PC-9 (cell line): ENCODE measurements around the gene ALKBH4.

Experiments used
- CTCF ChIP-seq: fragments of 200-600 bp; sonication (generic); conservative IDR thresholded peaks from 2 replicates; pipeline ENCODE4 v1.6.1; 2017; ENCODE audit warnings: mixed run types, antibody characterized with exemption, mild to moderate bottlenecking, moderate library complexity
- EZH2 ChIP-seq: fragments of 200-600 bp; sonication (generic); IDR thresholded peaks from 2 replicates; pipeline ENCODE4 v1.8.0; 2017; ENCODE audit warnings: antibody characterized with exemption, low read depth

GRCh38 chr7:102416406-102416805, 48.3 kb downstream of the ALKBH4 start:
- TF ChIP-seq CTCF (no peak), EZH2 (no peak)
